Measurements from ENCODE around the gene CHEK1. TPM values are rescaled to one million over a fixed set of nuclear protein-coding genes. Genes with fewer than 3 reads are reported as not detected.

Gene CHEK1
- total RNA-seq: 58.9 and 82.5 TPM in 2 replicates

DNA sequence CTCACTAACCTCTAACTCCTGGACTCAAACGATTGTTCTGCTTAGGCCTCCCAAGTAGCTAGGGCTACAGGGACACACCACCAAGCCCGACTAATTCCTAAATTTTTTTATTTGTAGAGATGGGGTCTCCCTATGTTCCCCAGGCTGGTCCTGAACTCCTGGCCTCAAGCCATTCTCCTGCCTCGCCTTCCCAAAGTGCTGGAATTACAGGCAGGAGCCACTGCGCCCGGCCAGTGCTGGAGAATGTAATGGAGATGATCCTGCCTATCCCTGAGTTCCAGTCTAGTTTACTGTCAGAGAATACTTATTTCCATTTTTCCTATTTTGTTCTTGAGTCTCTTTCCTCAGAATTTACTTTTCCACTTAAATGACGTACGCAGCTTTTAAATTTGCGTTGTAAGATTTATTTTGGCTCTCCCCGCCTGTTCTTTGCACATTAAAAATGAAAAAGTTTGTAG lies at the start of gene CHEK1:
Gene CHEK1, plus strand, starts transcription at position 408 of the 458 bp plus-strand sequence. CDS start 1,606 bp downstream, outside the sequence.

DNA sequence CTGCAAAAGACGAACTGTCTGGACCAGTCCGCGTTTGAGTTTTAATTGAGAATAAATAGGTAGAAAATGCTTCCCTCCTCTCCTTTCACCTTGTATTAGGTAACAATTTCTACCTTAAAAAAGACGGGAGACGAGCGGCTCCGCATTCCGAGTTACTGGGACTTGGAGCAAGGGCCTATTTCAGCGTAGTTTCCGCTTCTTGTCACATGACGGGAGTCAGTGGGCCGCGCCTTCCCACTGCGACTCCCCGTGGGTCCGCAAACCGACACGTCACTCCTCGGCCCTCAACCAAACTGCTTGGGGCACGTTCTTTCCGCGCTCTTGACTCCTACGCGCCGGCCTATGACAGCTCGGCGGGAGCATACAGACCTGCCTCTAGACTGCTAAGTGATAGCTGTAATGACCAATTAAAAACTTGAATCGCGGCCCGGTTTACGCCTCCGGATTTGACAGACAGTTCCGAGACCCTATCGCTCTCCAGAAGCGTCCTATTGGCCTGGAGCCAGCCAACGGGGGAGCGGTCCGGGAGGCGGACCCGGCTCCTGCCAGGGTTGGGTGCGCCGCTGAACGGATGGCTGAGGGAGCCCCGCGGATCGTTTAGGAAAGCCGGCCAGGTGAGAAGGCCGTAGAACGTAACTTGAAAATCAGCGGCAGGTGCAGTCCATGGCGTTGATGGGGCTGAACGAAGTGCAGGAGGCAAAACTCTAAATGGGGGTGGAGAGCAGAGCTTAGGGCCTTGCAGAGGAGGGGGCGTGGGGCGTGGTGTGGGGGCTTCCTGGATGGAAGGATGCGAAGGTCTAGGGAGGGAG lies 32.5 kb upstream of the CHEK1 start, which contains the start of gene STT3A:
Gene STT3A, plus strand, starts transcription at position 548 of the 809 bp plus-strand sequence. CDS start 3,064 bp downstream, outside the sequence.

DNA sequence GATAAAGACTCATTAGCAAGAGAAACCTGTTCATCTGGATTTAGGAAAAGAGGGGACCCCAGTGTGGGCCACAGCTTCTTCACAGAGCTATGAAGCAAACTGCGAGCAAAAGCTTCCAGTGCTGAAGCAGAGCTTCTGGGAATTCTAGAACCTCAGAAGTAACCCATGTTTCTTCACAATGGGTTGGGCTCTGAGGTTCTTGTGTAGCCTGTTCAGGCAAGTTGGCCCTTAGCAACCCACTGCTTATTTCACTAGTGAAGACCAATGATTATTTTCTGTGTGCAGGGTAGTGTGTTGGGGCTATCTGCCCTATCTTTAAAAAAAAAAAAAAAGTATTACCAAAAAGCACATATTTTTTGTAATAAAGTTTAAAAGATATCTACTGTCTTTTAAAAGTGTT lies 55.8 kb downstream of the CHEK1 start, which contains the start of gene ACRV1:
Gene ACRV1, minus strand, starts transcription at position 101 of the 400 bp plus-strand sequence. Its CDS starts 67 bp downstream, at position 34.

Small RNA genes lying within 50 kb of the gene (small RNA-seq; reads per million reads assigned to genes)
- not detected for gene RNU2-35P

Other genes with a start within 250 kb of the CHEK1 start
- 68.3 and 70.6 TPM in 2 replicates for gene FEZ1, start 128.9 kb upstream of the CHEK1 start, total RNA-seq
- gene EI24, start 55.7 kb upstream of the CHEK1 start, total RNA-seq: 161 and 172 TPM in 2 replicates
- gene STT3A, start 32.3 kb upstream of the CHEK1 start, total RNA-seq: 291 and 321 TPM in 2 replicates
- not detected in 2 replicates for gene ACRV1, start 55.7 kb downstream of the CHEK1 start, total RNA-seq
- gene PATE1, start 121.1 kb downstream of the CHEK1 start, total RNA-seq: not detected in 2 replicates
- gene PATE2, start 153.7 kb downstream of the CHEK1 start, total RNA-seq: 0.13 and 0.50 TPM in 2 replicates
- not detected in 2 replicates for gene PATE3, start 163.0 kb downstream of the CHEK1 start, total RNA-seq
- not detected in 2 replicates for gene PATE4, start 208.2 kb downstream of the CHEK1 start, total RNA-seq

Data from thoracic aorta endothelial cell (primary cell).